ENCODE data around the gene KRT10. TPM values are rescaled to one million over a fixed set of nuclear protein-coding genes. Genes with fewer than 3 reads are reported as not detected.

The KRT10 gene
- polyA plus RNA-seq, 3 donors from 2014 or later = 120 to 191 (median 182) TPM

DNA sequence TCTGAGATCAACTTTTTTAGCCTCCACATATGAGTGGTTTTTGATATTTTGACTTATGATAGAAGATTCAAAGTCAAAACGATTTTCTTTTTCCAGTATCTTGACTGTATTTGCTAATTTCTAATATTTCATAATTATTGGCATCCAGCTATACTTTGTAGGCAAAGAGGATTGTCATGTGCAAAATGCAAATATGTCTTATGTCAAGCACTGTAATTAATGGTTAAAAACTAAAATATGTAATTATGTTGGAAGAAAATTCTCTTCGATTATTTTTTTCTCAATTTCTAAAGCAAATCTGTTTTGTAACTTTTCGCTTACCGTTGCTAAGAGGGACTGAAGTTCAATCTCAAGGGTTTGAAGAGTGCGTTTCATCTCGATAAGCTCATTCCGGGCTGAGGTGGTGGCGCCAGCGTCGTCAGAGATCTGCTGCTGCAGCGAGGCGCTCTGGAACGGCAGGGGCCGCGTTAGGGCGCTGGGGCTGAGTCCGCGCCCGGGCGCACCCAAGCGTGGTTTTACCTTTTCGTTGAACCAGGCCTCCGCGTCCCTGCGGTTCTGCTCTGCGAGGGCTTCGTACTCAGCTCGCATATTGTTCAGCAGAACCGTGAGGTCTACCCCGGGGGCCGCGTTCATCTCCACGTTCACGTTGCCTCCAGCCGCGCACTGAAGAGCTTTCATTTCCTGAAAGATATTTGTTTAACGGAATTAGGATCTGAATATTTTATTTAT lies 43.1 kb downstream of the KRT10 start:
- Mint-ChIP-seq H3K4me1 (no peaks in the 10 kb centered on the region), H3K27me3 (ENCODE audit: low read depth in 3 of 3) (peaks cover 5 to 34% (median 10%) of the 10 kb centered on the region in 3 donors), H3K27ac (no peak overlapping the region), H3K9me3 (no peaks in the 10 kb centered on the region), H3K36me3 (no peaks in the 10 kb centered on the region), H3K4me3 (no peak overlapping the region)
- DNase-seq = no peak

DNA sequence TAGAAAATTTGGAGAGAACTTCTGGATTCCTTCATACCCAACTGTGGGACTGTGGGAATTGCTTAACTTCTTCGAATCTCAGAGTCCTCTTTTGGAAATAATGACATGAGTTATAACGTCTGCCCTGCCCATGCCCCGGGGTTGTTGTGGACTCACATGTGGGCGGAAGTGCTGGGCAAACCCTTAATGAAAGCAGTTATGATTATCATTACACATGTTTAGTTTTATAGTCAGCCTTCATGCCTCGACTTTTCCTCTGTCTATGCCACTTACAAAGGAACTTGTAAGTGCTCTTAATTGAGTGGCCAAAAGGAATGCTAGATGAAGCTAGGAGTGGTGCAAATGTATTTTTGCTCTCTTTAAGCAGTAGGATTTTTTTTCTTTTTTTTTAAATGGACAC lies 44.0 kb downstream of the KRT10 start:
- H3K36me3 Mint-ChIP-seq = no peaks in the 10 kb centered on the region
- no peaks in the 10 kb centered on the region for H3K4me1 Mint-ChIP-seq
- no peak overlapping the region for H3K27ac Mint-ChIP-seq
- H3K27me3 Mint-ChIP-seq (ENCODE audit: low read depth in 3 of 3) = peaks cover 5 to 32% (median 11%) of the 10 kb centered on the region in 3 donors
- H3K4me3 Mint-ChIP-seq = no peak overlapping the region
- DNase-seq = no peak
- H3K9me3 Mint-ChIP-seq = no peaks in the 10 kb centered on the region

DNA sequence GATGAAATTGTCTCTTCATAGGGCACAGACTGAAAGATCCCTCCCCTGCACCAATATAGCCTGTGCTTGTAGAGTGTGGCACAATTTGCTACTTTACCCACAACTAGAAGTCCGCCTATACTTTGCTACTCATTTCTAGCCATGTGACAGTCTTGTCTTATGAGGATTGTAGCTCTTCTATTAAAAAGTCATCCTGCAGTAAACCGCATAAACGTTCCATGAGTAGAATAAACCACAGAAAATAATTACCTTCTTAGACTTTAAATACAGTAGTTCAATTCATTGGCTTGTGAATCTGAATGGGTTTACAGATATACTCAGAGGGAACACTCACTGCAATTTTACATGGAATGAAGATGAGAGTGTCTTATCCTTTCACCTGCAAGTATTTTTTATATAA lies 44.4 kb downstream of the KRT10 start:
- no peak overlapping the region for H3K27ac Mint-ChIP-seq
- no peaks in the 10 kb centered on the region for H3K4me1 Mint-ChIP-seq
- H3K27me3 Mint-ChIP-seq (ENCODE audit: low read depth in 3 of 3) = peaks cover 5 to 33% (median 11%) of the 10 kb centered on the region in 3 donors
- no peaks in the 10 kb centered on the region for H3K9me3 Mint-ChIP-seq
- DNase-seq = no peak
- no peak overlapping the region for H3K4me3 Mint-ChIP-seq
- no peaks in the 10 kb centered on the region for H3K36me3 Mint-ChIP-seq

DNA sequence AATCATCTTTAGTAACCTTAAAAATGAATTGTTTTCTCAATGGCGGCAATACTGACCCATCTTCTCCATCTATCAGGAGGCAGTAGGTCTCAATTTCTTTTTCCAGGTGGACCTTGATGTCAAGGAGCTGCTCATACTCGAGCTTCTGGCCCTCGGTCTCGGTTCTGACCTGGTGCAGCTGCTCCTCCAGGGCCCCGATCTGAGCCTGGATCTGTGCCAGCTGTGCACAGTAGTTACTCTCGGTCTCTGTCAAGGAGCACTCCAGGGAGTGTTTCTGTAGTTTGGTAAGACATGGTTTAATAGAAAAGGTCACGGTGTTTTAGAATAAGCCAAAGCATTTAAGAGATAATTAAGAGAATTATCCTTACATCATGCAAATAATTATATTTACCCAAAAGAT lies 45.0 kb downstream of the KRT10 start:
- Mint-ChIP-seq H3K4me3 (no peak overlapping the region), H3K4me1 (no peaks in the 10 kb centered on the region), H3K9me3 (no peaks in the 10 kb centered on the region), H3K27me3 (ENCODE audit: low read depth in 3 of 3) (peaks cover 7 to 38% (median 11%) of the 10 kb centered on the region in 3 donors), H3K27ac (no peak overlapping the region), H3K36me3 (no peaks in the 10 kb centered on the region)
- DNase-seq = no peak

DNA sequence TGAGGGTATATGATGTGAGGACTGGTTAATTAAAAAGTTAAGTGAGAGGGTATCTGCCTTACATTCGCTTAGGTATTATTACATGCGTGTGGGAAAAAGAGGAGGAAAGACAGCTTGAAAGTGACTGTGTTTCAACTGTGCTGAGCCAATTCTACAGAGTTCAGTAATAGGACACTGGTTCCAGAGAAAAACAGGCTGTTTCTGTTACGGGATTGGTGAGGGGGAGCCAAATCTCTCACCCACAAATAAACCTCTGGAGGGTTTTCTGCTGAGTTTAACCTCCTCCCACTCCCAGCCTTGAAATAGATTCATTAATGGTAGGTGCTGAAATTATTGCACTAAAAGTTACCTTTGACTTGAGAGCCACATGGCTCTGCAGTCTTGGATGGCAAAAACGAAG lies 46.5 kb downstream of the KRT10 start:
- H3K4me3 Mint-ChIP-seq = no peak overlapping the region
- peaks cover 10 to 35% (median 12%) of the 10 kb centered on the region in 3 donors for H3K27me3 Mint-ChIP-seq (ENCODE audit: low read depth in 3 of 3)
- no peaks in the 10 kb centered on the region for H3K9me3 Mint-ChIP-seq
- no peak for DNase-seq
- no peaks in the 10 kb centered on the region for H3K4me1 Mint-ChIP-seq
- no peak overlapping the region for H3K27ac Mint-ChIP-seq
- no peaks in the 10 kb centered on the region for H3K36me3 Mint-ChIP-seq

DNA sequence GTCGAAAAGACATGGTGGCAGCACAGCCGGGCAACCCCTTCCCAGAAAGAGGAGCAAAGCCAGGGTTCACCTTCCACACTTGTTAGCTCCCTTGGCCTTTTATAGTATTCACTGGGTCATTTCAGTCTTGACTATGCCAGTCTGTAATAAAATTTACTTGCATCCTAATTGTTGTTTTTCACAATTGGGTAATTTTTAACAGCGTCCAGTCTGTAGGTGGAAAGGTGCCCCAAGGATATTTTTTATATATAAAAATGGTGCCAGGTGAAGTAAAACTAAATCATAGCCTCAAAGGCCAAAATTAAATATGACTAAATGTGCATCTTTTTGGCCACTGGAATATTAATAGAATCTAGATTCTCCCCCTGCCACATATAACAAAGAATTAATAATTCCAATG lies 50.3 kb downstream of the KRT10 start, which contains the start of gene KRT26:
KRT26 (minus strand) TSS at position 101 of the 400 bp plus-strand sequence; CDS start at position 13, 88 bp downstream.
- Mint-ChIP-seq H3K36me3 (no peaks in the 10 kb centered on the region), H3K9me3 (no peaks in the 10 kb centered on the region), H3K4me3 (no peak within 1 kb of the TSS), H3K27ac (no peak within 1 kb of the TSS), H3K27me3 (ENCODE audit: low read depth in 3 of 3) (peaks cover 7 to 23% (median 14%) of the 10 kb centered on the region in 3 donors), H3K4me1 (no peaks in the 10 kb centered on the region)
- DNase-seq = no peak

Other genes with a start within 250 kb of the KRT10 start
- 100 to 1,000 TPM; 196 to 261 (median 223) TPM for gene SMARCE1, start 174.8 kb downstream of the KRT10 start, polyA plus RNA-seq
- gene KRT222, start 157.4 kb downstream of the KRT10 start, polyA plus RNA-seq = not detected
- not detected for gene KRT24, start 118.9 kb downstream of the KRT10 start, polyA plus RNA-seq
- gene KRT25, start 67.3 kb downstream of the KRT10 start, polyA plus RNA-seq = not detected
- gene KRT26, start 50.4 kb downstream of the KRT10 start, polyA plus RNA-seq = not detected
- not detected for gene KRT27, start 40.1 kb downstream of the KRT10 start, polyA plus RNA-seq
- gene KRT28, start 22.7 kb downstream of the KRT10 start, polyA plus RNA-seq = not detected
- gene KRT12, start 44.6 kb upstream of the KRT10 start, polyA plus RNA-seq = not detected
- gene KRT20, start 62.6 kb upstream of the KRT10 start, polyA plus RNA-seq = not detected
- gene KRT23, start 115.0 kb upstream of the KRT10 start, polyA plus RNA-seq = not detected
- gene KRT39, start 144.3 kb upstream of the KRT10 start, polyA plus RNA-seq = not detected
- gene KRT40, start 161.7 kb upstream of the KRT10 start, polyA plus RNA-seq = not detected
- not detected for gene KRTAP3-3, start 171.6 kb upstream of the KRT10 start, polyA plus RNA-seq
- not detected for gene KRTAP3-2, start 177.3 kb upstream of the KRT10 start, polyA plus RNA-seq
- not detected for gene KRTAP3-1, start 186.5 kb upstream of the KRT10 start, polyA plus RNA-seq
- not detected for gene KRTAP1-5, start 204.6 kb upstream of the KRT10 start, polyA plus RNA-seq
- not detected for gene KRTAP1-4, start 207.6 kb upstream of the KRT10 start, polyA plus RNA-seq
- not detected for gene KRTAP1-3, start 212.3 kb upstream of the KRT10 start, polyA plus RNA-seq
- not detected for gene KRTAP1-1, start 218.8 kb upstream of the KRT10 start, polyA plus RNA-seq
- gene KRTAP2-1, start 224.7 kb upstream of the KRT10 start, polyA plus RNA-seq = not detected
- gene KRTAP2-2, start 232.6 kb upstream of the KRT10 start, polyA plus RNA-seq = not detected
- not detected for gene KRTAP2-3, start 237.5 kb upstream of the KRT10 start, polyA plus RNA-seq
- gene KRTAP2-4, start 243.3 kb upstream of the KRT10 start, polyA plus RNA-seq = not detected

Data from immature natural killer cell (primary cell).